ENCODE results near the gene MAP3K15.

GRCh38 chrX:19326567-19326966, 188.7 kb downstream of the MAP3K15 start:
- TF ChIP-seq CTCF (optimal IDR thresholded peaks at IDR 0.05 in 1 of 3, IDR thresholded peaks at IDR 0.05 in 1 of 3, conservative IDR thresholded peaks at IDR 0.05 in 1 of 3; ENCODE audit: extremely low read depth in 1 of 3, insufficient read depth in 2 of 3, low read length in 3 of 3) = no peak
- no peak for TF ChIP-seq EZH2 (IDR thresholded peaks at IDR 0.05; ENCODE audit: low read length)

Measured in keratinocyte (primary cell).